ENCODE measurements around the gene RUNX1.

DNA sequence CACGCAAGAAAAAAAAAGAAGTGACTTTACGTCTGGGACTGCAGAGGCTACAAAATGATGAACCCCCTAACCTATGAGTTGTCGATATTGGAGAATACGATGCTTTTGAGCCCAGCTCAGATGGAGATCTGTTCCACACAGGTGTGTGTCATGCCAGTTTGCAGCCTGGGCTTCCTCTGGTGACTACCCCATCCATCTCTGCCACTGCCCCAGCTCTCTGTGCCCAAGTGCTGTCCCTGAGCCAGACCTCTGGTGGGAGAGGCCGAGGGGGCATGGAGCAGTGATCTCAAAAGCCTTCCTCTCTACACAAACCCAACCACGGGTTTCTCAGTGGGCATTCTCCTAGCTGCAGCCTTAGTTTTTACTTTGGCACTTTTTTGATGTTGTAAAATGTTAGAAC lies 239.3 kb downstream of the RUNX1 start:
- TF ChIP-seq CTCF (IDR thresholded peaks at IDR 0.05) (no peak), ZFX (IDR thresholded peaks at IDR 0.05; ENCODE audit: borderline replicate concordance) (no peak)

Data from 22Rv1 (cell line).